IMR-90 (cell line): Measurements from ENCODE around the gene FAM168A. TPM values are rescaled to one million over a fixed set of nuclear protein-coding genes. Genes with fewer than 3 reads are reported as not detected.

Experiments used
- ATAC-seq: fragments of 200-7000 bp; cut with Tn5 transposase; 2 replicates; pipeline ENCODE4 v1.9.1; 2020; ENCODE audit warnings: low read depth, mild to moderate bottlenecking, moderate library complexity
- BruUV-seq: library from RNA; stranded (reverse); fragments of 400-500 nt; replicated peaks from 2 replicates; lab custom pipeline; 2021; lab: Mats Ljungman, UMichigan
- CTCF ChIA-PET: fragments of 300-600 bp; formaldehyde crosslinking; extraction: SDS; loops from one replicate; lab custom pipeline; 2021; ENCODE audit warnings: antibody characterized with exemption; lab: Yijun Ruan, JAX
- POLR2A ChIA-PET: fragments of 300-600 bp; sonication (Branson Sonifier 250); formaldehyde crosslinking; loops from one replicate; lab custom pipeline; 2022; ENCODE audit warnings: antibody characterized with exemption; ENCODE audit not compliant: unreplicated experiment; lab: Charles Lee
- DNase-seq: peaks from one replicate; pipeline ENCODE4 v3.0.0; 2013
- H2AFZ ChIP-seq: replicated peaks from 2 replicates; pipeline ENCODE3; 2013; ENCODE audit warnings: low read length, mild to moderate bottlenecking; ENCODE audit not compliant: poor library complexity
- H2AK5ac ChIP-seq: 2 replicates; pipeline ENCODE4 v1.6.1; 2013; ENCODE audit warnings: low read depth, low read length, inconsistent platforms
- H2AK9ac ChIP-seq: replicated peaks from 2 replicates; pipeline ENCODE3; 2013; ENCODE audit warnings: mild to moderate bottlenecking, low read depth, low read length, moderate library complexity; ENCODE audit not compliant: poor library complexity
- H2BK120ac ChIP-seq: 2 replicates; pipeline ENCODE4 v1.6.1; 2013; ENCODE audit warnings: low read depth, low read length, inconsistent platforms
- H2BK15ac ChIP-seq: 3 replicates; pipeline ENCODE4 v1.6.1; 2013; ENCODE audit warnings: low read depth, low read length, inconsistent platforms
- H2BK20ac ChIP-seq: 2 replicates; pipeline ENCODE4 v1.6.1; 2013; ENCODE audit warnings: low read depth, mild to moderate bottlenecking, inconsistent platforms, low read length, moderate library complexity
- H2BK5ac ChIP-seq: 2 replicates; pipeline ENCODE4 v1.6.1; 2013; ENCODE audit warnings: mild to moderate bottlenecking, low read depth, low read length, inconsistent platforms; ENCODE audit not compliant: poor library complexity, severe bottlenecking
- H3K14ac ChIP-seq: replicated peaks from 2 replicates; pipeline ENCODE4 v1.6.1; 2013; ENCODE audit warnings: low read depth, low read length, inconsistent platforms
- H3K18ac ChIP-seq: 2 replicates; pipeline ENCODE4 v1.6.1; 2013; ENCODE audit warnings: low read depth, low read length, control low read depth
- H3K23ac ChIP-seq: 2 replicates; pipeline ENCODE4 v1.6.1; 2013; ENCODE audit warnings: low read depth, low read length, inconsistent platforms
- H3K27ac ChIP-seq: 2 replicates; pipeline ENCODE4 v1.5.1; 2013; ENCODE audit warnings: mild to moderate bottlenecking, control low read depth, low read length; ENCODE audit not compliant: insufficient read depth
- H3K27me3 ChIP-seq: 2 replicates; pipeline ENCODE4 v1.6.1; 2013; ENCODE audit warnings: low read length; ENCODE audit not compliant: control insufficient read depth, insufficient read depth
- H3K36me3 ChIP-seq: 2 replicates; pipeline ENCODE4 v1.6.1; 2013; ENCODE audit warnings: low read length, mixed read lengths; ENCODE audit not compliant: control insufficient read depth, insufficient read depth
- H3K4ac ChIP-seq: 2 replicates; pipeline ENCODE4 v1.6.1; 2013; ENCODE audit warnings: low read depth, low read length, inconsistent platforms
- H3K4me1 ChIP-seq: 2 replicates; pipeline ENCODE4 v1.6.1; 2013; ENCODE audit warnings: low read length, mixed read lengths; ENCODE audit not compliant: control insufficient read depth, insufficient read depth
- H3K4me2 ChIP-seq: 2 replicates; pipeline ENCODE4 v1.6.1; 2013; ENCODE audit warnings: low read depth, mild to moderate bottlenecking, control low read depth, low read length, moderate library complexity
- H3K4me3 ChIP-seq: 2 replicates; pipeline ENCODE4 v1.5.1; 2013; ENCODE audit warnings: low read depth, mild to moderate bottlenecking, control low read depth, low read length, moderate library complexity; ENCODE audit not compliant: insufficient read depth
- H3K56ac ChIP-seq: 2 replicates; pipeline ENCODE4 v1.6.1; 2013; ENCODE audit warnings: low read length, inconsistent platforms; ENCODE audit not compliant: insufficient read depth; ENCODE audit errors: extremely low read depth
- H3K79me1 ChIP-seq, 2 experiments: 2 replicates each; pipeline ENCODE4 v1.6.1; 2013; ENCODE audit warnings: low read length in 2 of 2, inconsistent platforms in 1 of 2, low read depth in 1 of 2
- H3K9ac ChIP-seq: 2 replicates; pipeline ENCODE4 v1.6.1; 2013; ENCODE audit warnings: low read depth, low read length, control low read depth
- H3K9me1 ChIP-seq: 2 replicates; pipeline ENCODE4 v1.6.1; 2013; ENCODE audit warnings: low read length, inconsistent platforms; ENCODE audit not compliant: insufficient read depth
- H3K9me3 ChIP-seq: 2 replicates; pipeline ENCODE4 v1.6.1; 2013; ENCODE audit warnings: low read length; ENCODE audit not compliant: control insufficient read depth, insufficient read depth
- H4K20me1 ChIP-seq: 2 replicates; pipeline ENCODE4 v1.6.1; 2013; ENCODE audit warnings: low read length, inconsistent platforms; ENCODE audit not compliant: insufficient read depth
- H4K5ac ChIP-seq: 2 replicates; pipeline ENCODE4 v1.6.1; 2013; ENCODE audit warnings: mild to moderate bottlenecking, low read depth, low read length, control low read depth
- H4K8ac ChIP-seq, 2 experiments: 2 replicates each; pipeline ENCODE4 v1.6.1; 2013; ENCODE audit warnings: low read depth in 2 of 2, low read length in 2 of 2, control low read depth in 1 of 2, inconsistent platforms in 1 of 2
- H4K91ac ChIP-seq: 2 replicates; pipeline ENCODE4 v1.6.1; 2013; ENCODE audit warnings: low read depth, low read length, inconsistent platforms; ENCODE audit not compliant: insufficient read depth
- CHD1 ChIP-seq: IDR thresholded peaks from 2 replicates; pipeline ENCODE4 v1.6.1; 2012; ENCODE audit warnings: low read depth, low read length, improper control_type of control experiment
- ELK1 ChIP-seq: fragments of 150-350 bp; IDR thresholded peaks from 2 replicates; pipeline ENCODE4 v1.6.1; 2016; ENCODE audit warnings: low read depth, mild to moderate bottlenecking, low read length, moderate library complexity, borderline replicate concordance
- FOS ChIP-seq: fragments of 150-350 bp; IDR thresholded peaks from 2 replicates; pipeline ENCODE4 v1.6.1; 2016; ENCODE audit warnings: low read depth, low read length
- MAFK ChIP-seq: IDR thresholded peaks from 2 replicates; pipeline ENCODE4 v1.6.1; 2012; ENCODE audit warnings: low read depth, low read length, improper control_type of control experiment
- NFE2L2 ChIP-seq: fragments of 150-350 bp; IDR thresholded peaks from 2 replicates; pipeline ENCODE4 v1.6.1; 2016; ENCODE audit warnings: low read depth, mild to moderate bottlenecking, low read length
- WGBS, 2 experiments: methylation state at CpG; one replicate each; pipeline versions ENCODE4 v1.1.5 to v1.1.7; 2013; ENCODE audit warnings: missing lambda C conversion rate in 2 of 2; ENCODE audit not compliant: insufficient read length in 1 of 2; ENCODE audit errors: extremely low coverage in 2 of 2; 5-methylcytosine and 5-hydroxymethylcytosine counted together
- dilution Hi-C: fragments of 300-500 bp; cut with HindIII; formaldehyde crosslinking; loops from one replicate; pipeline ENCODE4 v1.14.3; 2018; ENCODE audit warnings: low sequenced_read_pairs; ENCODE audit not compliant: unreplicated experiment
- in situ Hi-C: fragments of 300-500 bp; cut with MboI; formaldehyde crosslinking; loops from 3 replicates; pipeline ENCODE4 v1.14.3; 2019; ENCODE audit warnings: low sequenced_read_pairs, inconsistent platforms, mixed read lengths
- intact Hi-C: fragments of 100-400 bp; cut with micrococcal nuclease; formaldehyde crosslinking; loops from 2 replicates; pipeline ENCODE4 v1.10.0; 2022
- polyA plus RNA-seq, 3 experiments: library from polyadenylated mRNA; depleted of rRNA; stranded (reverse); fragments of >200 nt; gene quantifications; 2 replicates each; pipeline ENCODE4 v1.2.3, GENCODE V29; 2012; ENCODE audit warnings: low replicate concordance in 1 of 3
- total RNA-seq: library from RNA; depleted of rRNA; stranded (reverse); fragments of >200 nt; gene quantifications from 2 replicates; pipeline ENCODE4 v1.2.3, GENCODE V29; 2012

The FAM168A gene
- total and polyA plus RNA-seq, 2 of the 4 experiments (the other 2 are of a cell fraction): 13.1 to 22.8 TPM

- no peak; the same call in 1 of the 2 replicates for ATAC-seq
- Histone ChIP-seq H2AFZ (no peak overlapping the region), H3K4me2 (no peak overlapping the region; the same call in none of the 2 replicates), H2BK5ac (no peak overlapping the region), H3K27ac (no peak overlapping the region), H2AK9ac (no peak overlapping the region), H2AK5ac (no peak overlapping the region), H4K20me1 (peaks cover 5% of the 10 kb centered on the region; the same call in 1 of the 2 replicates), H3K23ac (no peak overlapping the region), H3K4me1 (peaks cover 3% of the 10 kb centered on the region; the same call in 1 of the 2 replicates), H3K9ac (no peak overlapping the region), H2BK20ac (no peak overlapping the region), H3K18ac (no peak overlapping the region), H3K9me1 (peaks cover 3% of the 10 kb centered on the region), H3K36me3 (no peaks in the 10 kb centered on the region), H4K91ac (no peak overlapping the region), H2BK120ac (no peak overlapping the region), H4K8ac (no peak overlapping the region), H3K14ac (no peak overlapping the region), H3K79me1 (peaks cover 16 to 34% of the 10 kb centered on the region in 2 experiments), H3K27me3 (no peaks in the 10 kb centered on the region), H3K4ac (no peak overlapping the region), H4K5ac (no peak overlapping the region), H2BK15ac (no peak overlapping the region), H3K56ac (no peak overlapping the region), H3K4me3 (no peak overlapping the region), H3K9me3 (0 out of 2 replicates have a peak, but pooled peaks cover 2% of the 10 kb centered on the region)
- DNase-seq: peak; percentile 72
- no TSS peak for BruUV-seq
- CTCF ChIA-PET: no interaction called here
- TF ChIP-seq CHD1: no peak
- TF ChIP-seq ELK1: no peak
- no peak for TF ChIP-seq FOS
- no peak for TF ChIP-seq MAFK
- TF ChIP-seq NFE2L2: no peak
- WGBS, 2 experiments: no CpG with 5 or more reads among the region's 2 CpGs
- dilution Hi-C loops (no loop called here), intact Hi-C loops (no loop called here), in situ Hi-C loops (no loop called here)
- POLR2A ChIA-PET: no interaction called here
Measured at GRCh38 chr11:73507086-73507485, 90.8 kb downstream of the FAM168A start.
